NOMO-1 treated with DMSO at 0.1 percent for 48 hours (cell line): ENCODE data around the gene PLCB1.
"Not testable (repeated sequence)": the region's sequence is repeated elsewhere in the genome, so short reads cannot be mapped to it uniquely, and the experiment has no call there.

ENCODE experiments used
- DNase-seq: peaks from one replicate; lab custom pipeline; 2025; ENCODE audit not compliant: unreplicated experiment; lab: John Stamatoyannopoulos, UW

The PLCB1 gene

GRCh38 chr20:8363970-8364733 is 232.1 kb downstream of the PLCB1 start:
- DNase-seq, result no peak

GRCh38 chr20:8364734-8365078 is 232.6 kb downstream of the PLCB1 start:
- DNase-seq, result no peak

GRCh38 chr20:8365634-8366033 is 233.6 kb downstream of the PLCB1 start:
- DNase-seq, result no peak

- no peak for DNase-seq
Observed at GRCh38 chr20:8366303-8366923, 234.3 kb downstream of the PLCB1 start.

GRCh38 chr20:8367689-8368088 is 235.6 kb downstream of the PLCB1 start:
- peak; percentile 75 for DNase-seq

- no peak for DNase-seq
Observed at GRCh38 chr20:8368670-8369069, 236.6 kb downstream of the PLCB1 start.

- no peak for DNase-seq
Observed at GRCh38 chr20:8369311-8369710, 237.2 kb downstream of the PLCB1 start.

GRCh38 chr20:8370774-8371173 is 238.7 kb downstream of the PLCB1 start:
- DNase-seq, result no peak

GRCh38 chr20:8372824-8373380 is 240.8 kb downstream of the PLCB1 start:
- DNase-seq, result peak; percentile 38

- DNase-seq, result no peak
Observed at GRCh38 chr20:8373579-8373978, 241.5 kb downstream of the PLCB1 start.

GRCh38 chr20:8375898-8376297 is 243.8 kb downstream of the PLCB1 start:
- no peak for DNase-seq

GRCh38 chr20:8376940-8377339 is 244.9 kb downstream of the PLCB1 start:
- no peak for DNase-seq

- DNase-seq, result not testable (repeated sequence)
Observed at GRCh38 chr20:8379125-8379524, 247.1 kb downstream of the PLCB1 start.

- no peak for DNase-seq
Observed at GRCh38 chr20:8385247-8385646, 253.2 kb downstream of the PLCB1 start.

GRCh38 chr20:8386991-8387390 is 254.9 kb downstream of the PLCB1 start:
- DNase-seq, result no peak

GRCh38 chr20:8388141-8388540 is 256.1 kb downstream of the PLCB1 start:
- DNase-seq, result peak; percentile 36

GRCh38 chr20:8388707-8389106 is 256.6 kb downstream of the PLCB1 start:
- no peak for DNase-seq

GRCh38 chr20:8389381-8390036 is 257.4 kb downstream of the PLCB1 start:
- DNase-seq, result peak; percentile 54

- no peak for DNase-seq
Observed at GRCh38 chr20:8390037-8390433, 258.0 kb downstream of the PLCB1 start.

- no peak for DNase-seq
Observed at GRCh38 chr20:8390500-8390899, 258.4 kb downstream of the PLCB1 start.

- DNase-seq, result no peak
Observed at GRCh38 chr20:8393381-8393780, 261.3 kb downstream of the PLCB1 start.
